Uterus (tissue), 4 donors: ENCODE data around the gene ZNF236. TPM values are rescaled to one million over a fixed set of nuclear protein-coding genes. Genes with fewer than 3 reads are reported as not detected.
"Not testable (repeated sequence)": the region's sequence is repeated elsewhere in the genome, so short reads cannot be mapped to it uniquely, and the experiment has no call there.

Source experiments
- DNase-seq, 2 donors: peaks; one replicate each; pipeline ENCODE4 v3.0.0-alpha.2; 2019 to 2020
- H3K27ac ChIP-seq, 2 donors: fragments of 200-600 bp; sonication (generic); 1 replicate in 1 of 2; 2 replicates in 1 of 2; pipeline ENCODE4 v1.5.1; 2016 to 2018
- H3K27me3 ChIP-seq, 2 donors: fragments of 200-600 bp; sonication (generic); one replicate each; pipeline ENCODE4 v1.5.1; 2018 to 2019; ENCODE audit warnings: control low read depth in 1 of 2
- H3K36me3 ChIP-seq, 2 donors: fragments of 200-600 bp; sonication (generic); one replicate each; pipeline ENCODE4 v1.5.1; 2019; ENCODE audit warnings: control low read depth in 1 of 2
- H3K4me1 ChIP-seq, 2 donors: fragments of 200-600 bp; sonication (generic); one replicate each; pipeline ENCODE4 v1.5.1; 2018 to 2019; ENCODE audit warnings: control low read depth in 1 of 2
- H3K4me3 ChIP-seq, 2 donors: fragments of 200-600 bp; sonication (generic); 1 replicate in 1 of 2; 2 replicates in 1 of 2; pipeline ENCODE4 v1.5.1; 2018 to 2019; ENCODE audit warnings: mild to moderate bottlenecking in 1 of 2
- H3K9me3 ChIP-seq, 2 donors: fragments of 200-600 bp; sonication (generic); one replicate each; pipeline ENCODE4 v1.5.1; 2019; ENCODE audit warnings: control low read depth in 1 of 2
- POLR2A ChIP-seq, 2 donors: fragments of 450-650 bp; IDR thresholded peaks; one replicate each; pipeline ENCODE4 v1.6.1; 2016; ENCODE audit warnings: antibody characterized with exemption in 2 of 2, mild to moderate bottlenecking in 1 of 2, moderate library complexity in 1 of 2
- intact Hi-C: fragments of 100-400 bp; cut with DNase I; formaldehyde crosslinking; loops from one replicate; pipeline ENCODE4 v1.15.1; 2023; ENCODE audit warnings: low total_unique reads
- total RNA-seq, 4 donors: library from RNA; depleted of rRNA in 3 of 4; stranded (reverse); fragments of >200 nt in 3 of 4; gene quantifications; one replicate each; pipeline versions ENCODE4 v1.1.0 to v1.2.4, GENCODE V29; 2014 to 2023
- TF ChIP-seq, protein P1 (sequence below), 4 experiments: fragments of 200-600 bp in 2 of 4; fragments of 450-650 bp in 2 of 4; sonication (generic) in 2 of 4; IDR thresholded peaks; one replicate each; pipeline ENCODE4 v1.5.1; 2016 to 2019; ENCODE audit warnings: antibody characterized with exemption in 4 of 4, mild to moderate bottlenecking in 2 of 4, moderate library complexity in 1 of 4
- donor health status: DM: yes; HTN: yes; CAD: no.

ZNF236 gene
- total RNA-seq, 4 donors from 2014 or later: 16.7 to 40.7 (median 22.9) TPM

DNA sequence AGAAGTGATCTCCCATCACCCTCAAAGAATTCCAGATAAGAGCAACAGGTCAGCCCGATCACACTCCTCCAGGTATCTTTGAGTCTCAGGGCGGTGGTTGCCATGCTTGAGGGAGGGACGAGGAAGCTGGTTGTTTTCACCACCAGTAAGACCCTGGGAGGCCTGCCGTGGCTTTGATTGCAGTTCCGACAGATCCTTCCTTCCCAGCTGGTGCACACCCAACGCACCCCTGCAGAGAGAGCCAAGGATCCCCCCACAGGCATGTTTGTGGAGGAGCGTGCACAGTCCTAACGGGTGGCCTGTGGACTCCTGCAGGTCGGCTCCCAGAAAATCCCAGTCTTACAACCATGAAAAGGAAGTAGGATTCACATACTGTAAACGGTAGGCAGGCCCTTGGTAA is 13.8 kb upstream of the ZNF236 start:
- no peak overlapping the region for H3K27ac ChIP-seq
- no peak overlapping the region for H3K4me3 ChIP-seq
- no peak for TF ChIP-seq POLR2A (IDR thresholded peaks at IDR 0.05)
- TF ChIP-seq, protein P1, sequence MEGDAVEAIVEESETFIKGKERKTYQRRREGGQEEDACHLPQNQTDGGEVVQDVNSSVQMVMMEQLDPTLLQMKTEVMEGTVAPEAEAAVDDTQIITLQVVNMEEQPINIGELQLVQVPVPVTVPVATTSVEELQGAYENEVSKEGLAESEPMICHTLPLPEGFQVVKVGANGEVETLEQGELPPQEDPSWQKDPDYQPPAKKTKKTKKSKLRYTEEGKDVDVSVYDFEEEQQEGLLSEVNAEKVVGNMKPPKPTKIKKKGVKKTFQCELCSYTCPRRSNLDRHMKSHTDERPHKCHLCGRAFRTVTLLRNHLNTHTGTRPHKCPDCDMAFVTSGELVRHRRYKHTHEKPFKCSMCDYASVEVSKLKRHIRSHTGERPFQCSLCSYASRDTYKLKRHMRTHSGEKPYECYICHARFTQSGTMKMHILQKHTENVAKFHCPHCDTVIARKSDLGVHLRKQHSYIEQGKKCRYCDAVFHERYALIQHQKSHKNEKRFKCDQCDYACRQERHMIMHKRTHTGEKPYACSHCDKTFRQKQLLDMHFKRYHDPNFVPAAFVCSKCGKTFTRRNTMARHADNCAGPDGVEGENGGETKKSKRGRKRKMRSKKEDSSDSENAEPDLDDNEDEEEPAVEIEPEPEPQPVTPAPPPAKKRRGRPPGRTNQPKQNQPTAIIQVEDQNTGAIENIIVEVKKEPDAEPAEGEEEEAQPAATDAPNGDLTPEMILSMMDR (IDR thresholded peaks at IDR 0.05): no peak
- no peaks in the 10 kb centered on the region for H3K27me3 ChIP-seq
- intact Hi-C loops: loop anchor here (10.0 kb wide), 1 partner anchor 176 kb away; no protein-coding TSS in a partner anchor
- no peaks in the 10 kb centered on the region for H3K9me3 ChIP-seq
- no peaks in the 10 kb centered on the region for H3K36me3 ChIP-seq
- DNase-seq: no peak
- H3K4me1 ChIP-seq: no peaks in the 10 kb centered on the region

DNA sequence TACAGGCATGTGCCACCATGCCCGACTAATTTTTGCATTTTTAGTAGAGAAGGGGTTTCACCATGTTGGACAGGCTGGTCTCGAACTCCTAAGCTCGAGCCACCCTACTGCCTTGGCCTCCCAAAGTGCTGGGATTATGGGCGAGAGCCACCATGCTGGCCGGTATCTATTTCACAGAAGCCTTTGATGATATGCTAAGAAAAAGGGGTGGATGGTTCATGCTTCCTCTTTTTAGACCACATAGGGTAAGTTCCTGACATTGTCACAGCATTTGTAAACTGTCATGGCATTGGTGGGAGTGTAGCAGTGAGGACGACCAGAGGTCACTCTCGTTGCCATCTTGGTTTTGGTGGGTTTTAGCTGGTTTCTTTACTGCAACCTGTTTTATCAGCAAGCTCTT is 10.8 kb upstream of the ZNF236 start:
- intact Hi-C loops: not testable (repeated sequence)

DNA sequence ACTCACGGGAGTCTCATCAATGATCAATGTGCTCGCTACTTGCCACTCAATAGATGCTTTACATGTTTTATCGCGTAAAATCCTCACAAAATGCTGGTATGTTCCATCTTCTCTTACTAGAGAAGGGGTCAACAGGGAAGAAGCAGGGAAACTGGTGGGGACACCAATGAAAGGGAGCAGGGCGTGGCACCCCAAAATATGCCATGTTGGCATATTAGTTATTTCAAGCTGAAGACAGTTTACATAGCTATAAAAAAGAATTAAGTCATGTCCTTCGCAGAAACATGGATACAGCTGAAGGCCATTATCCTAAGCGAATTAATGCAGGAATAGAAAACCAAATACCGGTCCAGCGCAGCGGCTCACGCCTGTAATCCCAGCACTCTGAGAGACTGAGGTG is 8.1 kb upstream of the ZNF236 start:
- H3K4me1 ChIP-seq: no peaks in the 10 kb centered on the region
- no peaks in the 10 kb centered on the region for H3K36me3 ChIP-seq
- no peak for TF ChIP-seq POLR2A (IDR thresholded peaks at IDR 0.05)
- TF ChIP-seq, protein P1 (IDR thresholded peaks at IDR 0.05): no peak
- H3K9me3 ChIP-seq: no peaks in the 10 kb centered on the region
- no peak overlapping the region for H3K4me3 ChIP-seq
- H3K27ac ChIP-seq: no peak overlapping the region
- intact Hi-C loops: no loop called here
- H3K27me3 ChIP-seq: no peaks in the 10 kb centered on the region
- DNase-seq: no peak

More for the DNA sequence above, 10.8 kb upstream of the ZNF236 start:
- H3K9me3 ChIP-seq, H3K27me3 ChIP-seq, H3K4me1 ChIP-seq, H3K36me3 ChIP-seq, DNase-seq, H3K27ac ChIP-seq, H3K4me3 ChIP-seq: not testable (repeated sequence)

DNA sequence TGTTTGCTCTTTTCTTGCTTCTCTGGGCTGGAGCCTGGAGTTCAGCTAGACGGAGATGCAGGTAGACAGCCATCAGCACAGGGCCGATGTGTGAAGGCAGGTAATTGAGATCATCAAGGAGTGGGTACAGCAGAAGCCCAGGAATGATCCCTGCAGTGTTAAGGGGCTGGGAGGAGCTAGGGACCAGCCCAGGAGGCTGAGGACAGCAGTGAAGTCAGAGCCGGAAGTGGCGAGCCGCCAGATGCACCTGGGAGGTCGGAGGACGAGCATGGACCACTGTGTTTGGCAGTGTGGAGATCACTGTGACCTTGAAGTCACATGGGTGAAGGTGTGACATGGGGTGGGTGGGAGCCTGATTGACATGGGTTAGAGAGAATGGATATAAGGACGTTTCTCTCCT is 6.2 kb upstream of the ZNF236 start:
- no peak for TF ChIP-seq POLR2A (IDR thresholded peaks at IDR 0.05)
- TF ChIP-seq, protein P1 (IDR thresholded peaks at IDR 0.05): no peak
- Histone ChIP-seq H3K36me3 (no peaks in the 10 kb centered on the region), H3K27me3 (no peaks in the 10 kb centered on the region), H3K27ac (no peak overlapping the region), H3K9me3 (no peaks in the 10 kb centered on the region), H3K4me1 (no peaks in the 10 kb centered on the region), H3K4me3 (no peak overlapping the region)
- intact Hi-C loops: no loop called here
- no peak for DNase-seq

DNA sequence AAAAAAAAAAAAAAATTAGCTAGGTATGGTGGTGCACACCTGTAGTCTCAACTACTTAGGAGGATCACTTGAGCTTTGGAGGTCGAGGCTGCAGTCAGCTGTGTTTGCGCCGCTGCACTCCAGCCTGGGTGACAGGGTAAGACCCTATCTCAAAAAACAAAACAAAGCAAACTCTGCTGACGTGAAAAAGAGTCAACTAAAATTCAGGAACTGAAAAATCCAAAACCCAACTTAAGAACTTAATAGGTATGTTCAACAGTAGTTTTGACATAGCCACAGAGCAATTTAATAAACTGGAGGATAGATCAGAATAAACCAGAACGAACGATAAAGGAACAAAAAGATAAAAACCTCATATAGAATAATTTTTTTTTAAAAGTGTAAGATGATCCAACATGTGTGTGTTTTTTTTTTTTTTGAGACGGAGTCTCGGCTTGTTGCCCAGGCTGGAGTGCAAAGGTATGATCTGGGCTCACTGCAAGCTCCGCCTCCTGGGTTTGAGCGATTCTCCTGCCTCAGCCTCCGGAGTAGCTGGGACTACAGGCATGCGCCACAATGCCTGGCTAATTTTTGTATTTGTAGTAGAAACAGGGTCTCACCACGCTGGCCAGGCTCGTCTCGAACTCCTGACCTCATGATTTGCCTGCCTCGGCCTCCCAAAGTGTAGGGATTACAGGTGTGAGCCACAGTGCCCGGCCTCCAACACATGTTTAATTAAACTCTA is 4.3 kb upstream of the ZNF236 start:
- no peak for DNase-seq
- no peaks in the 10 kb centered on the region for H3K27me3 ChIP-seq
- TF ChIP-seq, protein P1 (IDR thresholded peaks at IDR 0.05): no peak
- TF ChIP-seq POLR2A (IDR thresholded peaks at IDR 0.05): no peak
- H3K9me3 ChIP-seq: no peaks in the 10 kb centered on the region
- intact Hi-C loops: no loop called here
- no peaks in the 10 kb centered on the region for H3K4me1 ChIP-seq
- H3K27ac ChIP-seq: no peak overlapping the region
- no peak overlapping the region for H3K4me3 ChIP-seq
- H3K36me3 ChIP-seq: no peaks in the 10 kb centered on the region
